GM12878 (cell line): ENCODE measurements around the gene DCDC2C. TPM values are rescaled to one million over a fixed set of nuclear protein-coding genes. Genes with fewer than 3 reads are reported as not detected.

Experiments
- ATAC-seq: fragments of 200-7000 bp; cut with Tn5 transposase; 3 replicates; pipeline ENCODE4 v1.9.1; 2020; ENCODE audit warnings: mild to moderate bottlenecking, moderate library complexity
- BruUV-seq: library from RNA; stranded (reverse); fragments of 400-500 nt; replicated peaks from 2 replicates; lab custom pipeline; 2021; lab: Mats Ljungman, UMichigan
- CTCF ChIA-PET: fragments of 300-600 bp; sonication (Branson Sonifier 250); formaldehyde crosslinking; extraction: SDS; loops from one replicate; lab custom pipeline; 2021; ENCODE audit warnings: inconsistent platforms; lab: Yijun Ruan, JAX
- POLR2A ChIA-PET: fragments of 350-600 bp; formaldehyde crosslinking; extraction: SDS; loops from one replicate; lab custom pipeline; 2021; ENCODE audit warnings: inconsistent platforms; lab: Charles Lee
- RAD21 ChIA-PET: fragments of 300-600 bp; sonication (Branson Sonifier 250); formaldehyde crosslinking; loops from one replicate; lab custom pipeline; 2023; ENCODE audit warnings: antibody characterized with exemption; ENCODE audit not compliant: unreplicated experiment; lab: Charles Lee
- SMC1A ChIA-PET: fragments of 300-600 bp; sonication (Branson Sonifier 250); formaldehyde crosslinking; loops from one replicate; lab custom pipeline; 2023; ENCODE audit not compliant: unreplicated experiment, uncharacterized antibody; lab: Charles Lee
- DNase-seq: peaks from one replicate; pipeline ENCODE4 v3.0.0-alpha.2; 2011; ENCODE audit warnings: low read depth, low spot score
- FAIRE-seq: peaks from 3 replicates; lab custom pipeline; 2011; peaks lifted over from hg19 to GRCh38; lab: Jason Lieb, UNC
- H2AFZ ChIP-seq: 2 replicates; pipeline ENCODE4 v1.6.0; 2011; ENCODE audit warnings: low read depth, low read length, control low read depth; ENCODE audit not compliant: control insufficient read depth
- H3K27ac ChIP-seq: 2 replicates; pipeline ENCODE4 v1.5.1; 2011; ENCODE audit warnings: control low read depth; ENCODE audit not compliant: control insufficient read depth, insufficient read depth
- H3K27me3 ChIP-seq, 2 experiments: replicated peaks in 1 of 2; 2 replicates each; pipeline versions ENCODE4 v1.6.0 to v1.6.1; 2011; ENCODE audit warnings: low read length in 1 of 2; ENCODE audit not compliant: control insufficient read depth in 2 of 2, insufficient read depth in 2 of 2
- H3K36me3 ChIP-seq, 2 experiments: 2 replicates each; pipeline ENCODE4 v1.5.1; 2011; ENCODE audit warnings: low read length in 1 of 2; ENCODE audit not compliant: control insufficient read depth in 2 of 2, insufficient read depth in 2 of 2
- H3K4me1 ChIP-seq: 2 replicates; pipeline ENCODE4 v1.6.1; 2011; ENCODE audit warnings: mild to moderate bottlenecking, low read length, moderate library complexity, mixed read lengths; ENCODE audit not compliant: control insufficient read depth, insufficient read depth
- H3K4me2 ChIP-seq: 2 replicates; pipeline ENCODE4 v1.6.0; 2011; ENCODE audit warnings: control low read depth; ENCODE audit not compliant: control insufficient read depth, insufficient read depth
- H3K4me3 ChIP-seq: fragments of 200-600 bp; sonication (generic); 2 replicates; pipeline ENCODE4 v1.5.1; 2016
- H3K79me2 ChIP-seq: 2 replicates; pipeline ENCODE4 v1.6.0; 2011; ENCODE audit warnings: low read length; ENCODE audit not compliant: control insufficient read depth, insufficient read depth
- H3K9ac ChIP-seq: 2 replicates; pipeline ENCODE4 v1.8.0; 2011; ENCODE audit warnings: low read length, control low read depth, mixed read lengths; ENCODE audit not compliant: control insufficient read depth, insufficient read depth
- H3K9me3 ChIP-seq: replicated peaks from 3 replicates; pipeline ENCODE4 v1.5.1; 2011; ENCODE audit warnings: mild to moderate bottlenecking, low read length; ENCODE audit not compliant: control insufficient read depth, insufficient read depth
- H4K20me1 ChIP-seq: 2 replicates; pipeline ENCODE4 v1.6.0; 2011; ENCODE audit not compliant: control insufficient read depth, insufficient read depth
- CREB1 ChIP-seq: IDR thresholded peaks from 2 replicates; pipeline ENCODE4 v1.6.1; 2012; ENCODE audit warnings: low read depth, mild to moderate bottlenecking, inconsistent platforms
- FOS ChIP-seq: IDR thresholded peaks from 3 replicates; pipeline ENCODE4 v1.6.1; 2011; ENCODE audit warnings: borderline replicate concordance; ENCODE audit not compliant: insufficient read length; ENCODE audit errors: extremely low read depth
- MYB ChIP-seq: fragments of 150-350 bp; IDR thresholded peaks from 2 replicates; pipeline ENCODE4 v1.6.1; 2014; ENCODE audit warnings: mild to moderate bottlenecking, low read depth, low read length, borderline replicate concordance
- NBN ChIP-seq: fragments of 450-650 bp; IDR thresholded peaks from 2 replicates; pipeline ENCODE4 v1.6.1; 2016
- RCOR1 ChIP-seq: conservative IDR thresholded peaks from 2 replicates; pipeline ENCODE4 v1.6.1; 2012; ENCODE audit warnings: low read depth, low read length, improper control_type of control experiment
- SPI1 ChIP-seq: IDR thresholded peaks from 2 replicates; pipeline ENCODE4 v1.6.1; 2011; ENCODE audit warnings: low read depth, mild to moderate bottlenecking, low read length, moderate library complexity, borderline replicate concordance; ENCODE audit not compliant: insufficient read depth
- SREBF2 ChIP-seq: IDR thresholded peaks from 2 replicates; pipeline ENCODE4 v1.6.1; 2012; ENCODE audit warnings: mild to moderate bottlenecking, low read length
- SUPT20H ChIP-seq: IDR thresholded peaks from 2 replicates; pipeline ENCODE4 v1.6.1; 2011; ENCODE audit warnings: low read depth, mild to moderate bottlenecking, low read length, moderate library complexity, borderline replicate concordance; ENCODE audit not compliant: control insufficient read depth
- TCF12 ChIP-seq: IDR thresholded peaks from 2 replicates; pipeline ENCODE4 v1.6.1; 2011; ENCODE audit warnings: low read depth, mild to moderate bottlenecking, low read length
- YBX1 ChIP-seq: fragments of 450-650 bp; IDR thresholded peaks from 2 replicates; pipeline ENCODE4 v1.6.1; 2016; ENCODE audit warnings: antibody characterized with exemption
- ZNF24 ChIP-seq: fragments of 450-650 bp; IDR thresholded peaks from 2 replicates; pipeline ENCODE4 v1.6.1; 2017; ENCODE audit warnings: antibody characterized with exemption, mild to moderate bottlenecking
- ZNF384 ChIP-seq: IDR thresholded peaks from 2 replicates; pipeline ENCODE4 v1.6.1; 2012; ENCODE audit warnings: low read depth, mild to moderate bottlenecking, low read length, improper control_type of control experiment, borderline replicate concordance
- WGBS: methylation state at CpG from one replicate; pipeline ENCODE4 v1.1.6; 2016; ENCODE audit warnings: low lambda C conversion rate; ENCODE audit not compliant: insufficient replicate concordance, insufficient coverage; ENCODE audit errors: missing lambda C conversion rate; 5-methylcytosine and 5-hydroxymethylcytosine counted together
- in situ Hi-C: fragments of 300-500 bp; cut with MboI; formaldehyde crosslinking; loops from 9 replicates; pipeline ENCODE4 v1.14.3; 2018; ENCODE audit warnings: mixed read lengths
- intact Hi-C: fragments of 100-400 bp; cut with micrococcal nuclease; formaldehyde crosslinking; loops from one replicate; pipeline ENCODE4 v1.14.2; 2022; ENCODE audit not compliant: unreplicated experiment
- polyA plus RNA-seq, 11 experiments: library from polyadenylated mRNA; depleted of rRNA in 4 of 11; unstranded in 6 of 11; stranded (reverse) in 5 of 11; fragments of >200 nt; fragmentation: Nextera tagmentation in 4 of 11; fragmentation: Illumina TruSeq in 1 of 11; extraction: Ambion mirVana in 4 of 11; extraction: Trizol in 1 of 11; gene quantifications; 1 replicate in 1 of 11; 2 replicates in 10 of 11; pipeline versions ENCODE4 v1.2.1 to v1.2.3, GENCODE V29; 2011 to 2016; ENCODE audit warnings: inconsistent platforms in 2 of 11, missing spikeins in 2 of 11, low read depth in 1 of 11
- total RNA-seq, 4 experiments: library from RNA; depleted of rRNA in 3 of 4; stranded (reverse); fragments of >200 nt in 3 of 4; fragmentation: Illumina TruSeq in 1 of 4; extraction: Trizol in 1 of 4; gene quantifications; 2 replicates each; pipeline versions ENCODE4 v1.2.1 to v1.2.3, GENCODE V29; 2013 to 2021
- TF ChIP-seq, protein P1 (sequence below): IDR thresholded peaks from 2 replicates; pipeline ENCODE4 v1.6.1; 2011; ENCODE audit warnings: low read depth, low read length, improper control_type of control experiment, borderline replicate concordance
- TF ChIP-seq, protein P2 (sequence below): IDR thresholded peaks from 2 replicates; pipeline ENCODE4 v1.6.1; 2011; ENCODE audit warnings: low read depth, mild to moderate bottlenecking, low read length, moderate library complexity, borderline replicate concordance; ENCODE audit errors: extremely low read depth
- TF ChIP-seq, protein P3 (sequence below): fragments of 450-650 bp; IDR thresholded peaks from 2 replicates; pipeline ENCODE4 v1.6.1; 2016; ENCODE audit warnings: mild to moderate bottlenecking
- TF ChIP-seq, protein P4 (sequence below): fragments of 450-650 bp; formaldehyde crosslinking; IDR thresholded peaks from 2 replicates; pipeline ENCODE4 v1.4.0; 2020; ENCODE audit warnings: mild to moderate bottlenecking, moderate library complexity

The DCDC2C gene
- total and polyA plus RNA-seq, 10 of the 15 experiments (the other 5 are each of a cell fraction or from before 2014, with no cell fraction given): not detected

DNA sequence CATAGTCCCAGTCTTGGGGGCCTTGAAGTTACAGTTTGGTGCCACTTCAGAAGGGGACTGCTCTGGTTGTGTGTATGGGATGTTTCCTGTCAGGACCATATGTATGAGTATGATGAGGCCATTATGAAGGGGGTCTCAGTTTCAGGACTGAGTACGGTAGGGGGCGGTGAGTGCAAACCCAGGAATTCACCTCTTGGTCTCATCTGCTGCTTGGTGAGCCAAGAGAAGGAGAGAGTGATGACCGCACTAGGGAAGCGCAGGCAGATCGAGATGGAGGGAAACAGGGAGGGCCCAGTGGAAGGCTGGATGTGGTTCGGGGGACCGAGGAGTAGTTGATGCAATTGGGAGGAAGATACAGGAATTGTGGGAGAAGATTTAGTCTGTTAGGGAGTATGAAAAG is 28.5 kb downstream of the DCDC2C start (continued):
- TF ChIP-seq FOS (no peak), NBN (no peak), SREBF2 (no peak), RCOR1 (no peak), TCF12 (no peak), YBX1 (no peak)
- TF ChIP-seq, protein P1, sequence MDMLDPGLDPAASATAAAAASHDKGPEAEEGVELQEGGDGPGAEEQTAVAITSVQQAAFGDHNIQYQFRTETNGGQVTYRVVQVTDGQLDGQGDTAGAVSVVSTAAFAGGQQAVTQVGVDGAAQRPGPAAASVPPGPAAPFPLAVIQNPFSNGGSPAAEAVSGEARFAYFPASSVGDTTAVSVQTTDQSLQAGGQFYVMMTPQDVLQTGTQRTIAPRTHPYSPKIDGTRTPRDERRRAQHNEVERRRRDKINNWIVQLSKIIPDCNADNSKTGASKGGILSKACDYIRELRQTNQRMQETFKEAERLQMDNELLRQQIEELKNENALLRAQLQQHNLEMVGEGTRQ: no peak

DNA sequence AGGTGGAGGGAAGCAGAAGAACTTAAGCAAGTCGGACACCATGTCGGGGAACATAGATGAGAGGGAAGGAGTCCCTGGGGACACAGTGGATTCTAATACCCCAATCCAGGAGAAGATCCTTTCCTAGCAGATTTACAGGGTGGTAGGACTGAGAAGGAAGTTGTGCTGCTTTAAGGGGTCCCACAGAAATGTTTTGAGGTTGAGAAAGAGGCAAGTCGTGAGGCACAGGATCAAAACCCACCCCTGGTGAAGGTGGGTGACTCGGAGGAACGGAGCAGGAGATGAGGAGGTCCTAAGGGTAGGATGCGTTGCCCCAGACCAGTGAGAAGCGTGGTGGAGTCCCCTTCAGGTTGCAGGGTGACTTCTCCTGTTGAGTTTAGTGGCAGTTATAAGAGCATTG is 32.7 kb downstream of the DCDC2C start:
- intact Hi-C loops: no loop called here
- ChIA-PET SMC1A (no interaction called here), POLR2A (no interaction called here), CTCF (interaction anchor here (0.9 kb wide), 1 partner anchor 9 kb away, joined by 3 read pairs; no protein-coding TSS in a partner anchor), RAD21 (no interaction called here)
- Histone ChIP-seq H2AFZ (no peak overlapping the region), H3K36me3 (no peaks in the 10 kb centered on the region), H3K27me3 (no peaks in the 10 kb centered on the region; a peak in 1 of 4 replicates), H3K9ac (no peak overlapping the region), H4K20me1 (no peaks in the 10 kb centered on the region), H3K9me3 (no peaks in the 10 kb centered on the region), H3K79me2 (no peaks in the 10 kb centered on the region), H3K27ac (no peak overlapping the region), H3K4me3 (no peak overlapping the region), H3K4me1 (no peaks in the 10 kb centered on the region), H3K4me2 (no peak overlapping the region)
- FAIRE-seq (no peak), ATAC-seq (no peak), DNase-seq (no peak)
- in situ Hi-C loops: no loop called here
- WGBS: 23% methylated on average over 7 of the region's 7 CpGs
- no TSS peak for BruUV-seq
- no peak for TF ChIP-seq ZNF24
- TF ChIP-seq, protein P2, sequence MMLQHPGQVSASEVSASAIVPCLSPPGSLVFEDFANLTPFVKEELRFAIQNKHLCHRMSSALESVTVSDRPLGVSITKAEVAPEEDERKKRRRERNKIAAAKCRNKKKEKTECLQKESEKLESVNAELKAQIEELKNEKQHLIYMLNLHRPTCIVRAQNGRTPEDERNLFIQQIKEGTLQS: no peak
- TF ChIP-seq MYB: no peak
- TF ChIP-seq, protein P1: no peak
- TF ChIP-seq ZNF384: no peak
- TF ChIP-seq CREB1: no peak
- TF ChIP-seq, protein P3, sequence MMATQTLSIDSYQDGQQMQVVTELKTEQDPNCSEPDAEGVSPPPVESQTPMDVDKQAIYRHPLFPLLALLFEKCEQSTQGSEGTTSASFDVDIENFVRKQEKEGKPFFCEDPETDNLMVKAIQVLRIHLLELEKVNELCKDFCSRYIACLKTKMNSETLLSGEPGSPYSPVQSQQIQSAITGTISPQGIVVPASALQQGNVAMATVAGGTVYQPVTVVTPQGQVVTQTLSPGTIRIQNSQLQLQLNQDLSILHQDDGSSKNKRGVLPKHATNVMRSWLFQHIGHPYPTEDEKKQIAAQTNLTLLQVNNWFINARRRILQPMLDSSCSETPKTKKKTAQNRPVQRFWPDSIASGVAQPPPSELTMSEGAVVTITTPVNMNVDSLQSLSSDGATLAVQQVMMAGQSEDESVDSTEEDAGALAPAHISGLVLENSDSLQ: no peak
- TF ChIP-seq, protein P4, sequence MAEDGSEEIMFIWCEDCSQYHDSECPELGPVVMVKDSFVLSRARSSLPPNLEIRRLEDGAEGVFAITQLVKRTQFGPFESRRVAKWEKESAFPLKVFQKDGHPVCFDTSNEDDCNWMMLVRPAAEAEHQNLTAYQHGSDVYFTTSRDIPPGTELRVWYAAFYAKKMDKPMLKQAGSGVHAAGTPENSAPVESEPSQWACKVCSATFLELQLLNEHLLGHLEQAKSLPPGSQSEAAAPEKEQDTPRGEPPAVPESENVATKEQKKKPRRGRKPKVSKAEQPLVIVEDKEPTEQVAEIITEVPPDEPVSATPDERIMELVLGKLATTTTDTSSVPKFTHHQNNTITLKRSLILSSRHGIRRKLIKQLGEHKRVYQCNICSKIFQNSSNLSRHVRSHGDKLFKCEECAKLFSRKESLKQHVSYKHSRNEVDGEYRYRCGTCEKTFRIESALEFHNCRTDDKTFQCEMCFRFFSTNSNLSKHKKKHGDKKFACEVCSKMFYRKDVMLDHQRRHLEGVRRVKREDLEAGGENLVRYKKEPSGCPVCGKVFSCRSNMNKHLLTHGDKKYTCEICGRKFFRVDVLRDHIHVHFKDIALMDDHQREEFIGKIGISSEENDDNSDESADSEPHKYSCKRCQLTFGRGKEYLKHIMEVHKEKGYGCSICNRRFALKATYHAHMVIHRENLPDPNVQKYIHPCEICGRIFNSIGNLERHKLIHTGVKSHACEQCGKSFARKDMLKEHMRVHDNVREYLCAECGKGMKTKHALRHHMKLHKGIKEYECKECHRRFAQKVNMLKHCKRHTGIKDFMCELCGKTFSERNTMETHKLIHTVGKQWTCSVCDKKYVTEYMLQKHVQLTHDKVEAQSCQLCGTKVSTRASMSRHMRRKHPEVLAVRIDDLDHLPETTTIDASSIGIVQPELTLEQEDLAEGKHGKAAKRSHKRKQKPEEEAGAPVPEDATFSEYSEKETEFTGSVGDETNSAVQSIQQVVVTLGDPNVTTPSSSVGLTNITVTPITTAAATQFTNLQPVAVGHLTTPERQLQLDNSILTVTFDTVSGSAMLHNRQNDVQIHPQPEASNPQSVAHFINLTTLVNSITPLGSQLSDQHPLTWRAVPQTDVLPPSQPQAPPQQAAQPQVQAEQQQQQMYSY (CRISPR knock-in tag): no peak
- no peak for TF ChIP-seq FOS
- no peak for TF ChIP-seq SPI1
- no peak for TF ChIP-seq SUPT20H
